H9 (cell line): ENCODE data around the gene PKD2L1. TPM values are rescaled to one million over a fixed set of nuclear protein-coding genes. Genes with fewer than 3 reads are reported as not detected.

Experiments used
- DNase-seq: peaks from one replicate; pipeline ENCODE4 v3.0.0-alpha.2; 2017
- H2AFZ ChIP-seq: one replicate; pipeline ENCODE4 v1.6.1; 2013; ENCODE audit warnings: mild to moderate bottlenecking, low read length, control low read depth, moderate library complexity
- H2AK5ac ChIP-seq: 2 replicates; pipeline ENCODE4 v1.6.1; 2013; ENCODE audit warnings: low read length, control low read depth, mixed read lengths; ENCODE audit not compliant: insufficient read length
- H2BK120ac ChIP-seq: one replicate; pipeline ENCODE4 v1.6.1; 2013; ENCODE audit warnings: low read depth, mild to moderate bottlenecking, low read length, control low read depth, inconsistent platforms; ENCODE audit not compliant: poor library complexity, severe bottlenecking
- H2BK12ac ChIP-seq: 2 replicates; pipeline ENCODE4 v1.6.1; 2013; ENCODE audit warnings: low read length, control low read depth, mixed read lengths, low read depth; ENCODE audit not compliant: insufficient read length
- H2BK15ac ChIP-seq: 2 replicates; pipeline ENCODE4 v1.6.1; 2013; ENCODE audit warnings: low read depth, low read length, control low read depth
- H2BK20ac ChIP-seq: one replicate; pipeline ENCODE4 v1.6.1; 2013; ENCODE audit warnings: low read depth, mild to moderate bottlenecking, low read length, control low read depth, inconsistent platforms; ENCODE audit not compliant: poor library complexity, severe bottlenecking
- H2BK5ac ChIP-seq: 2 replicates; pipeline ENCODE4 v1.6.1; 2013; ENCODE audit warnings: low read length, control low read depth, mixed read lengths; ENCODE audit not compliant: insufficient read length
- H3K14ac ChIP-seq: 2 replicates; pipeline ENCODE4 v1.6.1; 2013; ENCODE audit warnings: low read length, control low read depth; ENCODE audit not compliant: insufficient read depth
- H3K18ac ChIP-seq: 2 replicates; pipeline ENCODE4 v1.6.1; 2013; ENCODE audit warnings: low read depth, mild to moderate bottlenecking, mixed read lengths, low read length, control low read depth; ENCODE audit not compliant: insufficient read length
- H3K23ac ChIP-seq: 2 replicates; pipeline ENCODE4 v1.6.1; 2013; ENCODE audit warnings: low read length, control low read depth, mixed read lengths, low read depth; ENCODE audit not compliant: insufficient read length
- H3K23me2 ChIP-seq: 2 replicates; pipeline ENCODE4 v1.6.1; 2013; ENCODE audit warnings: low read depth, mild to moderate bottlenecking, mixed read lengths, low read length, control low read depth; ENCODE audit not compliant: insufficient read length, poor library complexity, severe bottlenecking
- H3K27ac ChIP-seq: 2 replicates; pipeline ENCODE4 v1.5.1; 2013; ENCODE audit warnings: low read length, control low read depth, mixed read lengths, low read depth; ENCODE audit not compliant: insufficient read length
- H3K27me3 ChIP-seq: 2 replicates; pipeline ENCODE4 v1.6.1; 2013; ENCODE audit warnings: low read length, control low read depth, inconsistent platforms; ENCODE audit not compliant: insufficient read depth
- H3K4ac ChIP-seq: 2 replicates; pipeline ENCODE4 v1.6.1; 2013; ENCODE audit warnings: low read depth, mild to moderate bottlenecking, control low read depth, inconsistent platforms, low read length, moderate library complexity
- H3K4me1 ChIP-seq: 2 replicates; pipeline ENCODE4 v1.6.1; 2013; ENCODE audit warnings: low read length, control low read depth, inconsistent platforms; ENCODE audit not compliant: insufficient read depth
- H3K4me2 ChIP-seq: 2 replicates; pipeline ENCODE4 v1.6.1; 2013; ENCODE audit warnings: low read length, control low read depth, mixed read lengths; ENCODE audit not compliant: insufficient read length, insufficient read depth
- H3K56ac ChIP-seq: 2 replicates; pipeline ENCODE4 v1.6.1; 2013; ENCODE audit warnings: low read depth, mild to moderate bottlenecking, mixed read lengths, low read length, control low read depth; ENCODE audit not compliant: insufficient read length
- H3K79me1 ChIP-seq: 2 replicates; pipeline ENCODE4 v1.6.1; 2013; ENCODE audit warnings: low read depth, mild to moderate bottlenecking, moderate library complexity, low read length, control low read depth, inconsistent platforms; ENCODE audit not compliant: insufficient read depth, poor library complexity, severe bottlenecking
- H3K79me2 ChIP-seq: 2 replicates; pipeline ENCODE4 v1.6.1; 2013; ENCODE audit warnings: low read length, control low read depth, inconsistent platforms; ENCODE audit not compliant: insufficient read depth
- H3K9ac ChIP-seq: 2 replicates; pipeline ENCODE4 v1.6.1; 2013; ENCODE audit warnings: low read length, control low read depth, mixed read lengths; ENCODE audit not compliant: insufficient read length; ENCODE audit errors: extremely low read depth
- H3K9me3 ChIP-seq: one replicate; pipeline ENCODE4 v1.6.1; 2013; ENCODE audit warnings: low read depth, low read length, inconsistent platforms; ENCODE audit not compliant: control insufficient read depth
- H3T11ph ChIP-seq: one replicate; pipeline ENCODE4 v1.6.1; 2013; ENCODE audit warnings: mild to moderate bottlenecking, low read length, control low read depth, inconsistent platforms
- H4K20me1 ChIP-seq: one replicate; pipeline ENCODE4 v1.6.1; 2013; ENCODE audit not compliant: control insufficient read depth, insufficient read length, insufficient read depth
- H4K5ac ChIP-seq: 2 replicates; pipeline ENCODE4 v1.6.1; 2013; ENCODE audit warnings: low read depth, mild to moderate bottlenecking, mixed read lengths, low read length, control low read depth; ENCODE audit not compliant: insufficient read length
- H4K8ac ChIP-seq: replicated peaks from 2 replicates; pipeline ENCODE4 v1.6.1; 2013; ENCODE audit warnings: low read length, control low read depth, mixed read lengths, low read depth; ENCODE audit not compliant: insufficient read length
- H4K91ac ChIP-seq: 2 replicates; pipeline ENCODE4 v1.6.1; 2013; ENCODE audit warnings: low read depth, mild to moderate bottlenecking, moderate library complexity, mixed read lengths, low read length, control low read depth; ENCODE audit not compliant: insufficient read length
- H3K27ac Mint-ChIP-seq, 3 experiments: 2 replicates in 2 of 3; 3 replicates in 1 of 3; pipeline ENCODE4 v1.8.0; 2020 to 2021; ENCODE audit warnings: mixed read lengths in 3 of 3, mild to moderate bottlenecking in 1 of 3, moderate library complexity in 1 of 3
- H3K27me3 Mint-ChIP-seq: 2 replicates; pipeline ENCODE4 v1.8.0; 2021; ENCODE audit warnings: low read depth, mild to moderate bottlenecking, moderate library complexity, mixed read lengths
- H3K36me3 Mint-ChIP-seq, 3 experiments: 2 replicates in 2 of 3; 3 replicates in 1 of 3; pipeline ENCODE4 v1.8.0; 2020 to 2021; ENCODE audit warnings: low read depth in 3 of 3, mixed read lengths in 3 of 3; ENCODE audit not compliant: insufficient read depth in 1 of 3
- H3K4me1 Mint-ChIP-seq, 2 experiments: 2 replicates each; pipeline ENCODE4 v1.8.0; 2020; ENCODE audit warnings: mixed read lengths in 2 of 2
- H3K4me3 Mint-ChIP-seq, 2 experiments: 2 replicates in 1 of 2; 3 replicates in 1 of 2; pipeline ENCODE4 v1.8.0; 2020 to 2021; ENCODE audit warnings: mild to moderate bottlenecking in 2 of 2, mixed read lengths in 2 of 2, moderate library complexity in 1 of 2
- H3K9me3 Mint-ChIP-seq, 2 experiments: 2 replicates in 1 of 2; 3 replicates in 1 of 2; pipeline ENCODE4 v1.8.0; 2020; ENCODE audit warnings: mild to moderate bottlenecking in 2 of 2, mixed read lengths in 2 of 2, moderate library complexity in 1 of 2
- WGBS: extraction: QIAGEN DNeasy Blood & Tissue Kit; methylation state at CpG from one replicate; pipeline ENCODE4 v1.1.7; 2013; ENCODE audit warnings: missing lambda C conversion rate, low lambda C conversion rate, mixed read lengths; ENCODE audit not compliant: insufficient read length; ENCODE audit errors: extremely low coverage; 5-methylcytosine and 5-hydroxymethylcytosine counted together
- total RNA-seq: library from RNA; stranded (reverse); gene quantifications from 2 replicates; pipeline ENCODE4 v1.2.1, GENCODE V29; 2021
- TF ChIP-seq, protein P1 (sequence below): fragments of 200-600 bp; sonication (generic); conservative IDR thresholded peaks from 3 replicates; pipeline ENCODE4 v1.8.0; 2021; ENCODE audit warnings: antibody characterized with exemption, mild to moderate bottlenecking

The PKD2L1 gene
- total RNA-seq, 1 experiment from 2014 or later = 0.20 TPM

GRCh38 chr10:100342627-100342972 is 12.6 kb upstream of the PKD2L1 start:
- H4K91ac ChIP-seq = no peak overlapping the region
- H3K9me3 Mint-ChIP-seq = peaks cover under 1 to 1% of the 10 kb centered on the region in 2 experiments; a peak in 2 of 5 replicates
- TF ChIP-seq, protein P1, sequence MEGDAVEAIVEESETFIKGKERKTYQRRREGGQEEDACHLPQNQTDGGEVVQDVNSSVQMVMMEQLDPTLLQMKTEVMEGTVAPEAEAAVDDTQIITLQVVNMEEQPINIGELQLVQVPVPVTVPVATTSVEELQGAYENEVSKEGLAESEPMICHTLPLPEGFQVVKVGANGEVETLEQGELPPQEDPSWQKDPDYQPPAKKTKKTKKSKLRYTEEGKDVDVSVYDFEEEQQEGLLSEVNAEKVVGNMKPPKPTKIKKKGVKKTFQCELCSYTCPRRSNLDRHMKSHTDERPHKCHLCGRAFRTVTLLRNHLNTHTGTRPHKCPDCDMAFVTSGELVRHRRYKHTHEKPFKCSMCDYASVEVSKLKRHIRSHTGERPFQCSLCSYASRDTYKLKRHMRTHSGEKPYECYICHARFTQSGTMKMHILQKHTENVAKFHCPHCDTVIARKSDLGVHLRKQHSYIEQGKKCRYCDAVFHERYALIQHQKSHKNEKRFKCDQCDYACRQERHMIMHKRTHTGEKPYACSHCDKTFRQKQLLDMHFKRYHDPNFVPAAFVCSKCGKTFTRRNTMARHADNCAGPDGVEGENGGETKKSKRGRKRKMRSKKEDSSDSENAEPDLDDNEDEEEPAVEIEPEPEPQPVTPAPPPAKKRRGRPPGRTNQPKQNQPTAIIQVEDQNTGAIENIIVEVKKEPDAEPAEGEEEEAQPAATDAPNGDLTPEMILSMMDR = 0 out of 3 replicates have a peak, but pooled peaks have one; percentile 4
- H4K20me1 ChIP-seq = no peaks in the 10 kb centered on the region
- no peak overlapping the region for H3K4ac ChIP-seq
- no peak overlapping the region for H2BK120ac ChIP-seq
- no peak overlapping the region for H3K23ac ChIP-seq
- H3K9me3 ChIP-seq = no peaks in the 10 kb centered on the region
- H2BK20ac ChIP-seq = no peak overlapping the region
- H4K5ac ChIP-seq = no peak overlapping the region
- H3K27me3 ChIP-seq = no peaks in the 10 kb centered on the region
- H3K23me2 ChIP-seq = peaks cover 8% of the 10 kb centered on the region
- H3K27me3 Mint-ChIP-seq = peaks cover 5% of the 10 kb centered on the region
- H2BK15ac ChIP-seq = no peak overlapping the region
- H3K36me3 Mint-ChIP-seq = peaks cover under 1 to 2% (median 2%) of the 10 kb centered on the region in 3 experiments; a peak in 4 of 7 replicates
- H2AK5ac ChIP-seq = no peak overlapping the region
- H3K14ac ChIP-seq = no peak overlapping the region
- peaks cover 6% of the 10 kb centered on the region; the same call in 1 of the 2 replicates for H3K79me2 ChIP-seq
- no peak overlapping the region for H3K27ac ChIP-seq
- no peak overlapping the region for H3K4me2 ChIP-seq
- H3K4me3 Mint-ChIP-seq = no peak overlapping the region
- no peak for DNase-seq
- no peak overlapping the region for H3T11ph ChIP-seq
- H4K8ac ChIP-seq = no peak overlapping the region
- no peaks in the 10 kb centered on the region for H3K79me1 ChIP-seq
- H3K9ac ChIP-seq = no peak overlapping the region
- H3K27ac Mint-ChIP-seq = no peak overlapping the region
- no peak overlapping the region for H2BK5ac ChIP-seq
- no CpG with 5 or more reads among the region's 7 CpGs for WGBS
- no peak overlapping the region for H2AFZ ChIP-seq
- no peaks in the 10 kb centered on the region; the same call in 1 of the 2 replicates for H3K4me1 ChIP-seq
- H3K56ac ChIP-seq = no peak overlapping the region
- no peak overlapping the region for H3K18ac ChIP-seq
- H2BK12ac ChIP-seq = no peak overlapping the region
- H3K4me1 Mint-ChIP-seq = peaks cover 31 to 35% of the 10 kb centered on the region in 2 experiments
